ENCODE measurements around the gene PHAF1.

PHAF1 gene

DNA sequence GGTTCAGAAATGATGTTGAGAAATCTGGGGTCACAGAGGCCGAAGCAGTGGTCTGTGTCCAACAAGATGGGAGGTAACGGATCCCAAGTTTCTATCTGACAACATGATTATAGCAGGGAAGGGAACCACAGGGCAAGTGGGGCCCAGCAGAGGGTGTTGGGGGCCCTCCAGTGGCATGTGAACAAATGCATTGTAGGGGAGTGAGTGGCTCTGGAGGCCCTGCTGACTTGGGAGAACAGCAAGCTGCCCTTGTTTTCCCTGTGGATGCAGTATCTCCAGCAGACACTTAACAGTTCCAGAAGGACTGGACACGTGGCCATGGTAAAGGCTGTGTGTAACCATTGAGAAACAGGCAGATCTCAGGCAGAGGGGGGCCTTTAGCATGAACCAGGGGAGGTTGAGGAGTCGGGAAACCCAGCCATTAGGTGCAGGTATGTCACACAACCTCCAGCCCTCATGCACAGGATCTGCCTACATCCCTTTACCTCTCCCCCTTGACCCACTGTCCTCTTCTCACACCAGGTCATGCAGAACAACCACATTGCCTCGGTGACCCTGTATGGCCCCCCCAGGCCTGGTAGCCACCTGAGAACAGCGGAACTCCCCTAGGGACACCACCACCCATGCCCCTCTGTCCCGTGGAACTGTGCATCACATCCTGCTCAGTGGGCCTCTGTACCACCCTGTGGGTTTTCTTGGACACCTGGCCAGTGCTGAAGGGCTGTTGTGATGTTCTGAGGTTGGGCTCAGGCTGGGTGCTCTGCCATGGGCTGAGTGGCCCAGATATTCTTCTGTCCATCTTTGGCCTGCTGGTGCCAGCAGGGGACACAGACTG lies 37.0 kb downstream of the PHAF1 start:
- DNase-seq (ENCODE audit: low read depth in 2 of 2, low spot score in 1 of 2), result no peak

GRCh38 chr16:67147437-67148140 lies 37.8 kb downstream of the PHAF1 start:
- DNase-seq (ENCODE audit: low read depth in 2 of 2, low spot score in 1 of 2), result no peak

DNA sequence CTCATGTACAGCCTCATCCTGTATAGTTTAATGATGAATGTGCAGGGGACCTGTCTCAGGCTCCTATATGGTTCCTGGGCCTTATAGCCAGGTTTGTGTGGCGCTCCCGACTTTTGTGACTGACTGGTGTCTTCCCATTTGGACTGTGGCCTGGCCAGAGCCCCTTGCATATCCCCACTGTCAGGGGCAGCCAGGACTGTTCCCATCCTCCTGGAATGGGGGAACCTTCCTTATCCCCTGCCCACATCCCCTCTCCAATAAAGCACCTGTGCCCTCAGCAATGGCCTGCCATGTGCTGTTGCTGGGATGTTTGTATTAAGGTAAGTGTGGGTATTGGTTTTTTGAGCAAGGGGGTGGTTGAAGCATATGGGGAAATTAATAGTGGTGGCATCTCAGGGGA lies 38.5 kb downstream of the PHAF1 start:
- DNase-seq (ENCODE audit: low read depth in 2 of 2, low spot score in 1 of 2), result no peak

GRCh38 chr16:67148656-67149275 lies 39.0 kb downstream of the PHAF1 start:
- DNase-seq (ENCODE audit: low read depth in 2 of 2, low spot score in 1 of 2), result no peak

GRCh38 chr16:67149276-67150046 lies 39.7 kb downstream of the PHAF1 start:
- no peak for DNase-seq (ENCODE audit: low read depth in 2 of 2, low spot score in 1 of 2)

- no peak for DNase-seq (ENCODE audit: low read depth in 2 of 2, low spot score in 1 of 2)
These were observed 40.5 kb downstream of the PHAF1 start for GRCh38 chr16:67150047-67150832.

DNA sequence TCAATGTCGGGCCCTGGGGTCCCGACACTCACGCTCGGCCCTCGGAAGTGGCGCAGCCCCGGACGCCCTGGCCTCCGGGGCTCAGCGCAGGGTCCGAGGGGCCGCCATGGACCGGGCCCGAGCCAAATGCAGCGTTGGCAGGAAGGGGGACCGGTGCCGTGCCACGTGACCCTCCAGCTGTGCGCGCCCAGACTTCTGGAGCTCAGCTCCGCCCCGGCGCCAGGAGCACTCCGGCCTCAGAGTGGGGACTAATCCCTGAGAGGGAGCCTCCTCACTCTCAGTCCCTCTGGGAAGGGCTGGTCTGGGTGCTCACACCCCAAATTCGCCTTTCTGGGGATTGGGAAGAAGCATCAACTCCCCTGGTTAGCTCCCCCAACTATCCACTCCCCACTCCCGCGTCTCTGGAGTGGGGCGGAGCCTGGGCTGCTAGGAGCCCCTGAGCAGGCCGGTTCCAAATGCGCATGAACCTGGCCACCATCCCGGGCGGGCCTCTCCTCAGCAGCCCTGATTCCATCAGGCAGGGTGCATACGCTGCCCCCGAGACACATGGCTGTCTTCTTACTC lies 41.2 kb downstream of the PHAF1 start, which contains the start of gene B3GNT9:
B3GNT9 (minus strand) TSS at position 166 of the 564 bp plus-strand sequence. CDS start 513 bp downstream, outside the sequence.
- no peak for DNase-seq (ENCODE audit: low read depth in 2 of 2, low spot score in 1 of 2)

- no peak for DNase-seq (ENCODE audit: low read depth in 2 of 2, low spot score in 1 of 2)
These were observed 41.8 kb downstream of the PHAF1 start for GRCh38 chr16:67151431-67152097.

DNA sequence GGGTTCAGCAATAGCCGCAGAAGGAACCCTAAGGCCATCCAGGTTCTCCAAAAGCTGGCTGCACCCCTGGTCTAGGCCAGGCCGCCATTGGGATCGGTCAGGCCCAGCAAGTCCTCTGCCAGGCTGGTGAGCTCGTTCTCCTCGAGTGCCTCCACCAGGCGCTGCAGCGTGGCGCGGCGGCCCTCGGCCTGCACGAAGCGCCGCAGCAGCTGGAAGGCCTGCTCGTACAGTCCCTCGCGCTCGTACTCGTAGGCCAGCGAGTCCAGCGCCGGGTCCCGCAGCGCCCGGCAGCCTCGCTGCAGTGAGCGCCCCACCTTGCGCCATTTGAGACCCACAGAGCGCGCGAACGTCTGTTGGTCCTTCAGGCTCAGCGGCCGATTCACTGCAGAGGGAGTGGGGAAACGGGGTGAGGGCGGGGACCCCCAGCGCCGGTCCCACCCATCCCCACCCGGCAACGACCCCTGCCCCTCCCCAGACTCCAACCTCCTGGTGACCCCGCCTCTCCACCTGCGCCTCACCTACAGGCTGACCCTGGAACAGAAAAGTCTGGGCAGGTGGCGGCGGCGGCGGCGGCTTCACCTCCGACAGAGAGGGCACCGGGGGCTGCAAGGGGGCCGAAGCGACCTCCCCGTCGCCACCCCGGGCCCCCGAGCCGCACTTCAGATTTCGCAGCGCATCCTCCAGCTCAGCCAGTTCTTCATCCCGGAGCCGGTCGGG lies 45.0 kb downstream of the PHAF1 start:
- DNase-seq (ENCODE audit: low read depth in 2 of 2, low spot score in 1 of 2), result no peak

GRCh38 chr16:67155295-67156142 lies 45.8 kb downstream of the PHAF1 start:
- DNase-seq (ENCODE audit: low read depth in 2 of 2, low spot score in 1 of 2), result peak in 1 of 2 donors; percentile 62

- DNase-seq (ENCODE audit: low read depth in 2 of 2, low spot score in 1 of 2), result no peak
These were observed 46.6 kb downstream of the PHAF1 start for GRCh38 chr16:67156143-67156844.

DNA sequence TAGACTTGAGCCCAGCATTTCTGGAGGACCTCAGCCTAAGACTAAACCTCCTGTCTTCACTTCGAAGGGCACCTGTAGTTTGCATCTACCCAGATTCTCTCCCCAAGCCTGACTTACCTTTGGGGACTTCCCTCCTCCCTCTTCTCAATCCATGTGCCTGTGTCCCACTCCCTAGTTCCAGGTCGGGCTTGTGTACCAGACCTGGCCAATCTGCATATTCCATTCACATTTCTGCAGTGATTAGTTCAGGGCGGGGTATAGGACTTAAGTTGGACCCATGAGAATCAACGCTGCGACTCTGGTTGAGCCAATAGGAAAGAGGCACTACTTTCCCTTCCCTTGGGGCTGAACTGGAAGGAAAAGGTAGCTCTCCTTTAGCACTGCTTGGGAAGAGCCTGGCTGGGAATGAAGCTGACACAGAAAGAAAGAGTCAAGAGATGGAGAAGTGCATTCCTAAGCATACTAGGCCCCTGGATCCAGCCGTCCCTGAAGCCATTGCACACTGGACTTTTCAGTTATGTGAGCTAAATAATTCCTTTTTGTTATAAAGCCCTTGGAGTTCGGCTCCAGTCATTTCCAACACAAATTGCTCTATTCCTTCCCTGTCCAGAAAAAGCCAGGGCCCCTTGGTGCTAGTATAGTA lies 47.5 kb downstream of the PHAF1 start:
- no peak for DNase-seq (ENCODE audit: low read depth in 2 of 2, low spot score in 1 of 2)

- DNase-seq (ENCODE audit: low read depth in 2 of 2, low spot score in 1 of 2), result no peak
These were observed 48.3 kb downstream of the PHAF1 start for GRCh38 chr16:67157892-67158635.

GRCh38 chr16:67158637-67159600 lies 49.2 kb downstream of the PHAF1 start:
- DNase-seq (ENCODE audit: low read depth in 2 of 2, low spot score in 1 of 2), result peak in 1 of 2 donors; percentile 64

GRCh38 chr16:67161595-67162058 lies 51.9 kb downstream of the PHAF1 start:
- no peak for DNase-seq (ENCODE audit: low read depth in 2 of 2, low spot score in 1 of 2)
